IMR-90 (cell line): Measurements from ENCODE around the gene DOCK10. TPM values are rescaled to one million over a fixed set of nuclear protein-coding genes. Genes with fewer than 3 reads are reported as not detected.

Experiments
- ATAC-seq: fragments of 200-7000 bp; cut with Tn5 transposase; 2 replicates; pipeline ENCODE4 v1.9.1; 2020; ENCODE audit warnings: low read depth, mild to moderate bottlenecking, moderate library complexity
- BruUV-seq: library from RNA; stranded (reverse); fragments of 400-500 nt; replicated peaks from 2 replicates; lab custom pipeline; 2021; lab: Mats Ljungman, UMichigan
- CTCF ChIA-PET: fragments of 300-600 bp; formaldehyde crosslinking; extraction: SDS; loops from one replicate; lab custom pipeline; 2021; ENCODE audit warnings: antibody characterized with exemption; lab: Yijun Ruan, JAX
- POLR2A ChIA-PET: fragments of 300-600 bp; sonication (Branson Sonifier 250); formaldehyde crosslinking; loops from one replicate; lab custom pipeline; 2022; ENCODE audit warnings: antibody characterized with exemption; ENCODE audit not compliant: unreplicated experiment; lab: Charles Lee
- DNase-seq: peaks from one replicate; pipeline ENCODE4 v3.0.0; 2013
- H2AFZ ChIP-seq: replicated peaks from 2 replicates; pipeline ENCODE3; 2013; ENCODE audit warnings: low read length, mild to moderate bottlenecking; ENCODE audit not compliant: poor library complexity
- H2AK5ac ChIP-seq: 2 replicates; pipeline ENCODE4 v1.6.1; 2013; ENCODE audit warnings: low read depth, low read length, inconsistent platforms
- H2AK9ac ChIP-seq: replicated peaks from 2 replicates; pipeline ENCODE3; 2013; ENCODE audit warnings: mild to moderate bottlenecking, low read depth, low read length, moderate library complexity; ENCODE audit not compliant: poor library complexity
- H2BK120ac ChIP-seq: 2 replicates; pipeline ENCODE4 v1.6.1; 2013; ENCODE audit warnings: low read depth, low read length, inconsistent platforms
- H2BK15ac ChIP-seq: 3 replicates; pipeline ENCODE4 v1.6.1; 2013; ENCODE audit warnings: low read depth, low read length, inconsistent platforms
- H2BK20ac ChIP-seq: 2 replicates; pipeline ENCODE4 v1.6.1; 2013; ENCODE audit warnings: low read depth, mild to moderate bottlenecking, inconsistent platforms, low read length, moderate library complexity
- H2BK5ac ChIP-seq: 2 replicates; pipeline ENCODE4 v1.6.1; 2013; ENCODE audit warnings: mild to moderate bottlenecking, low read depth, low read length, inconsistent platforms; ENCODE audit not compliant: poor library complexity, severe bottlenecking
- H3K14ac ChIP-seq: replicated peaks from 2 replicates; pipeline ENCODE4 v1.6.1; 2013; ENCODE audit warnings: low read depth, low read length, inconsistent platforms
- H3K18ac ChIP-seq: 2 replicates; pipeline ENCODE4 v1.6.1; 2013; ENCODE audit warnings: low read depth, low read length, control low read depth
- H3K23ac ChIP-seq: 2 replicates; pipeline ENCODE4 v1.6.1; 2013; ENCODE audit warnings: low read depth, low read length, inconsistent platforms
- H3K27ac ChIP-seq: 2 replicates; pipeline ENCODE4 v1.5.1; 2013; ENCODE audit warnings: mild to moderate bottlenecking, control low read depth, low read length; ENCODE audit not compliant: insufficient read depth
- H3K27me3 ChIP-seq: 2 replicates; pipeline ENCODE4 v1.6.1; 2013; ENCODE audit warnings: low read length; ENCODE audit not compliant: control insufficient read depth, insufficient read depth
- H3K36me3 ChIP-seq: 2 replicates; pipeline ENCODE4 v1.6.1; 2013; ENCODE audit warnings: low read length, mixed read lengths; ENCODE audit not compliant: control insufficient read depth, insufficient read depth
- H3K4ac ChIP-seq: 2 replicates; pipeline ENCODE4 v1.6.1; 2013; ENCODE audit warnings: low read depth, low read length, inconsistent platforms
- H3K4me1 ChIP-seq: 2 replicates; pipeline ENCODE4 v1.6.1; 2013; ENCODE audit warnings: low read length, mixed read lengths; ENCODE audit not compliant: control insufficient read depth, insufficient read depth
- H3K4me2 ChIP-seq: 2 replicates; pipeline ENCODE4 v1.6.1; 2013; ENCODE audit warnings: low read depth, mild to moderate bottlenecking, control low read depth, low read length, moderate library complexity
- H3K4me3 ChIP-seq: 2 replicates; pipeline ENCODE4 v1.5.1; 2013; ENCODE audit warnings: low read depth, mild to moderate bottlenecking, control low read depth, low read length, moderate library complexity; ENCODE audit not compliant: insufficient read depth
- H3K56ac ChIP-seq: 2 replicates; pipeline ENCODE4 v1.6.1; 2013; ENCODE audit warnings: low read length, inconsistent platforms; ENCODE audit not compliant: insufficient read depth; ENCODE audit errors: extremely low read depth
- H3K79me1 ChIP-seq, 2 experiments: 2 replicates each; pipeline ENCODE4 v1.6.1; 2013; ENCODE audit warnings: low read length in 2 of 2, inconsistent platforms in 1 of 2, low read depth in 1 of 2
- H3K9ac ChIP-seq: 2 replicates; pipeline ENCODE4 v1.6.1; 2013; ENCODE audit warnings: low read depth, low read length, control low read depth
- H3K9me1 ChIP-seq: 2 replicates; pipeline ENCODE4 v1.6.1; 2013; ENCODE audit warnings: low read length, inconsistent platforms; ENCODE audit not compliant: insufficient read depth
- H3K9me3 ChIP-seq: 2 replicates; pipeline ENCODE4 v1.6.1; 2013; ENCODE audit warnings: low read length; ENCODE audit not compliant: control insufficient read depth, insufficient read depth
- H4K20me1 ChIP-seq: 2 replicates; pipeline ENCODE4 v1.6.1; 2013; ENCODE audit warnings: low read length, inconsistent platforms; ENCODE audit not compliant: insufficient read depth
- H4K5ac ChIP-seq: 2 replicates; pipeline ENCODE4 v1.6.1; 2013; ENCODE audit warnings: mild to moderate bottlenecking, low read depth, low read length, control low read depth
- H4K8ac ChIP-seq, 2 experiments: 2 replicates each; pipeline ENCODE4 v1.6.1; 2013; ENCODE audit warnings: low read depth in 2 of 2, low read length in 2 of 2, control low read depth in 1 of 2, inconsistent platforms in 1 of 2
- H4K91ac ChIP-seq: 2 replicates; pipeline ENCODE4 v1.6.1; 2013; ENCODE audit warnings: low read depth, low read length, inconsistent platforms; ENCODE audit not compliant: insufficient read depth
- CEBPB ChIP-seq: IDR thresholded peaks from 2 replicates; pipeline ENCODE4 v1.6.1; 2012; ENCODE audit warnings: low read depth, low read length, improper control_type of control experiment
- FOS ChIP-seq: fragments of 150-350 bp; IDR thresholded peaks from 2 replicates; pipeline ENCODE4 v1.6.1; 2016; ENCODE audit warnings: low read depth, low read length
- NFE2L2 ChIP-seq: fragments of 150-350 bp; IDR thresholded peaks from 2 replicates; pipeline ENCODE4 v1.6.1; 2016; ENCODE audit warnings: low read depth, mild to moderate bottlenecking, low read length
- WGBS, 2 experiments: methylation state at CpG; one replicate each; pipeline versions ENCODE4 v1.1.5 to v1.1.7; 2013; ENCODE audit warnings: missing lambda C conversion rate in 2 of 2; ENCODE audit not compliant: insufficient read length in 1 of 2; ENCODE audit errors: extremely low coverage in 2 of 2; 5-methylcytosine and 5-hydroxymethylcytosine counted together
- dilution Hi-C: fragments of 300-500 bp; cut with HindIII; formaldehyde crosslinking; loops from one replicate; pipeline ENCODE4 v1.14.3; 2018; ENCODE audit warnings: low sequenced_read_pairs; ENCODE audit not compliant: unreplicated experiment
- in situ Hi-C: fragments of 300-500 bp; cut with MboI; formaldehyde crosslinking; loops from 3 replicates; pipeline ENCODE4 v1.14.3; 2019; ENCODE audit warnings: low sequenced_read_pairs, inconsistent platforms, mixed read lengths
- intact Hi-C: fragments of 100-400 bp; cut with micrococcal nuclease; formaldehyde crosslinking; loops from 2 replicates; pipeline ENCODE4 v1.10.0; 2022
- polyA plus RNA-seq, 3 experiments: library from polyadenylated mRNA; depleted of rRNA; stranded (reverse); fragments of >200 nt; gene quantifications; 2 replicates each; pipeline ENCODE4 v1.2.3, GENCODE V29; 2012; ENCODE audit warnings: low replicate concordance in 1 of 3
- total RNA-seq: library from RNA; depleted of rRNA; stranded (reverse); fragments of >200 nt; gene quantifications from 2 replicates; pipeline ENCODE4 v1.2.3, GENCODE V29; 2012

Gene DOCK10
- total and polyA plus RNA-seq, 2 of the 4 experiments (the other 2 are of a cell fraction): 58.6 to 75.3 TPM

DNA sequence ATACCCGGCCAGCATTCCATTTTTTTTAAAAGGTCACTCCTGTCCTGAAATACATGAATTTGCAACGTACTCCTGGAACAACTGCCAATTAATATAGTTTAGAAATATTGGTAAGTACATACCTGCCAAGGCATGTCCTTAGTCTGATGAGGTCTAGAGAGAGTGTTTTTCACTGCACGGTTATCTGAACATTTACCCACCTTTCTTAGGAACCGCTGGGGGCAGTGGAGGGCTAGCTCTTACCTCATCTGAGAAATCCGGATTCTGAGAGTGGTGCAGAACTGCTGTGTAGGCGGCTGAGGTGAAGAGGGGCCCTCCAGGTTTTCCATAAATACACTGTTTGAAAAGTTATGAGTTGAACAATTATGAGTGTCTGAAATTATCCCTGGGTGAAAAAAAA, 193.0 kb downstream of the DOCK10 start:
- CTCF ChIA-PET: interaction anchor here (0.6 to 0.9 kb wide), 2 partner anchors 25 to 152 kb away, joined by 3 to 6 read pairs; no protein-coding TSS in a partner anchor
- H3K56ac ChIP-seq: no peak overlapping the region
- H3K14ac ChIP-seq: no peak overlapping the region
- no peaks in the 10 kb centered on the region for H4K20me1 ChIP-seq
- H4K91ac ChIP-seq: no peak overlapping the region
- no CpG with 5 or more reads among the region's 6 CpGs for WGBS, 2 experiments
- no peak overlapping the region for H3K4me2 ChIP-seq
- no peak overlapping the region for H3K27ac ChIP-seq
- POLR2A ChIA-PET: no interaction called here
- no peak overlapping the region for H4K5ac ChIP-seq
- H3K18ac ChIP-seq: no peak overlapping the region
- no peak overlapping the region for H2BK5ac ChIP-seq
- H3K4me1 ChIP-seq: no peaks in the 10 kb centered on the region
- no peak for TF ChIP-seq FOS
- no peak for TF ChIP-seq NFE2L2
- no peak for TF ChIP-seq CEBPB
- H3K9ac ChIP-seq: no peak overlapping the region
- H2AK5ac ChIP-seq: no peak overlapping the region
- no peaks in the 10 kb centered on the region for H3K27me3 ChIP-seq
- no peak overlapping the region for H2AK9ac ChIP-seq
- DNase-seq (no peak), ATAC-seq (no peak)
- BruUV-seq: no TSS peak
- no peak overlapping the region for H2BK120ac ChIP-seq
- in situ Hi-C loops (no loop called here), dilution Hi-C loops (no loop called here), intact Hi-C loops (no loop called here)
- H2AFZ ChIP-seq: no peak overlapping the region
- no peak overlapping the region for H2BK20ac ChIP-seq
- H3K23ac ChIP-seq: no peak overlapping the region
- no peak overlapping the region for H3K4ac ChIP-seq
- peaks cover 5% of the 10 kb centered on the region for H3K36me3 ChIP-seq
- no peaks in the 10 kb centered on the region for H3K9me3 ChIP-seq
- H3K9me1 ChIP-seq: no peaks in the 10 kb centered on the region
- no peaks in the 10 kb centered on the region; a peak in 1 of 4 replicates for H3K79me1 ChIP-seq
- no peak overlapping the region for H2BK15ac ChIP-seq
- no peak overlapping the region for H3K4me3 ChIP-seq
- H4K8ac ChIP-seq: no peak overlapping the region
